Inflammatory macrophage treated with lipopolysaccharide for 4 hours (primary cell): ENCODE results near the gene CLEC16A.
"Not testable (repeated sequence)": the region's sequence is repeated elsewhere in the genome, so short reads cannot be mapped to it uniquely, and the experiment has no call there.

ENCODE experiments used
- DNase-seq: peaks from one replicate; pipeline ENCODE4 v3.0.0-alpha.2; 2020

CLEC16A gene

GRCh38 chr16:11208916-11209665, 264.7 kb downstream of the CLEC16A start:
- peak; percentile 95 for DNase-seq

DNA sequence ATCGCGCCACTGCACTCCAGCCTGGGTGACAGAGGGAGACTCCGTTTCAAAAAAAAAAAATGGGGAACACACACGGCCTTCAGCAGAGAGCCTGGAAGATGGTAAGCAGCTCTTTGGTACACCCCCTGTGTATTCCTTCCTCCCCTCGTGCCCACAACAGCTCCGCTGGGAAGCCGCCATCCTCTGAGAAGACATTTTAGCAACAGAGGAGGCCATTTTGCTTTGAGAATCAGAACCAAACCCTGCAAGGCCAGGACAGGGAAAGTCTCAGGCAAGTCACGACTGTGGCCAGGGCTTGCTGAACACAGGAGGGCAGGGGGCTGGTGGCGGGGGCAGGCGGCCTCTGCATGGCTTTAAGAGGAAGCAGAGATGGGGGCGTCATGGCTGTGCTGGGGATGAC, 265.9 kb downstream of the CLEC16A start:
- no peak for DNase-seq

DNA sequence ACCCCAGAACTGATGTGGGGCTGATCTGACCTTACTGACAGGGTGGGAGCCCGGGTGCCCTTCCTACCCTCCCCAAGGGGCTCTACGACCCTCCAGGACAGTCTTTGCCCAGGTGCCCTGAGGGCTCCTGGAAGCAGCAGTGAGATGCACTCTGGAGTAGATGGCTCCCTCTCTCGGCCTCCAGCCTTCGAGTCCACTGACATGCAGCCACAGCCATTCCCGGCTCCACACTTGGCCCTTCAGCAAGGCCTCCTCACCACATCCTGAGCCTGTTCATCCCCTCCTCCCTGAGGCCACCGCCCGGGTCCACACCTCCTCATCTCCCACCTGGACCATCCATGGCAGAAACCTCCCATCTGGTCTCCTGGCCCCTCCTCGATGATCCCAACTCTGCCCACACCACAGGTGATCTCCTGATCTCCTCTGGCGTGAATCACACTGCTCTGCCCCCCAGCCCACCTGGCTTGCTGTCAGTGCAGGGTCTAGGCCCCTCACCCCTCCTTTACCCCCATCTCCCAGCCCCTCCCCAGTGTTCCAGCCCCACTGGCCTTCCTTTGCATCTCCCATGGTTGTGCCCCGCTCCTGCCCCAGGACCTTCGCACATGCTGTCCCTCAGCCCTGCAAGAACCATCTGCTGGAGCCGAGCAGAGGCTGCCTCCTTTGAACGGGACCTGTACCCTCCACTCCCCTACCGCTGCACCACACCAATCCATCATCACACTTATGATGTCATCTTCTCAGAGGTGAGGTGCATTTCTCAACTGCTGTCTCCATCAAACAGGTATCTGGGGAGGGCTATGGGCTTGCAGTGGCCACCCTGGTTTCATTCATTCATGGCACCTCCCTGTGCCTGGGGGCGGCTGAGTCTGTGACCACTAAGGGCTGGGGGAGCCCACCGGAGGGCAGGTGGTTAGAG, 267.0 kb downstream of the CLEC16A start:
- no peak for DNase-seq

- DNase-seq: peak; percentile 92
Observed at GRCh38 chr16:11211977-11212797, 267.8 kb downstream of the CLEC16A start.

- no peak for DNase-seq
Observed at GRCh38 chr16:11212798-11213196, 268.4 kb downstream of the CLEC16A start.

GRCh38 chr16:11213373-11213772, 269.0 kb downstream of the CLEC16A start:
- no peak for DNase-seq

GRCh38 chr16:11213799-11214198, 269.4 kb downstream of the CLEC16A start:
- DNase-seq: no peak

DNA sequence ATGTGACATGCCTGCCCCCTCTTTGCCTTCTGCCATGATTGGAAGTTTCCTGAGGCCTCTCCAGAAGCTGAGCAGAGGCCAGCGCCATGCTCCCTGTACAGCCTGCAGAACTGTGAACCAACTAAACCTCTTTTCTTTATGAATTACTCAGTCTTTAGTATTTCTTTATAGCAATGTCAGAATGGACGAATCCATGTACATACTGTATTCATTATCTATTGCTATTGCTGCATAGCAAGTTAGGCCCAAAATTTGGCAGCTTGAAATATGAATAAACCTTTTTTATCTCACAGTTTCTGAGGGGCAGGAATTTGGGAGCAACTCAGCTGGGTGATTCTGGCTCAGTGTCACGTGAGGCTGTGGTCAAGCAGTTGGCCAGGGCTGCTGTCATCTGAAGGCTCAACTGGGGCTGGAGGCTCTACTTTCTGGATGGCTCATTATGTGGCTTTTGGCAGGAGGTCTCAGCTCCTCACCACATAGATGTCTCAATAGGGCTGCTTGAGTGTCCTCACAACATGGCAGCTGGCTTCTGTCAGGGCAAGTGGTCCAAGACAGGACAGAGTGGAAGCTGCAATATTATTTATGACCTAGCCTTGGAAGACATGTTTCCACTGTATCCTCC, 271.7 kb downstream of the CLEC16A start:
- no peak for DNase-seq

GRCh38 chr16:11217651-11218603, 273.6 kb downstream of the CLEC16A start:
- DNase-seq: no peak

GRCh38 chr16:11218604-11218962, 274.2 kb downstream of the CLEC16A start:
- DNase-seq: peak; percentile 42

- peak; percentile 86 for DNase-seq
Observed at GRCh38 chr16:11219178-11219577, 274.8 kb downstream of the CLEC16A start.

GRCh38 chr16:11220507-11220906, 276.1 kb downstream of the CLEC16A start:
- DNase-seq: not testable (repeated sequence)

- DNase-seq: peak; percentile 90
Observed at GRCh38 chr16:11224096-11224893, 279.9 kb downstream of the CLEC16A start.

DNA sequence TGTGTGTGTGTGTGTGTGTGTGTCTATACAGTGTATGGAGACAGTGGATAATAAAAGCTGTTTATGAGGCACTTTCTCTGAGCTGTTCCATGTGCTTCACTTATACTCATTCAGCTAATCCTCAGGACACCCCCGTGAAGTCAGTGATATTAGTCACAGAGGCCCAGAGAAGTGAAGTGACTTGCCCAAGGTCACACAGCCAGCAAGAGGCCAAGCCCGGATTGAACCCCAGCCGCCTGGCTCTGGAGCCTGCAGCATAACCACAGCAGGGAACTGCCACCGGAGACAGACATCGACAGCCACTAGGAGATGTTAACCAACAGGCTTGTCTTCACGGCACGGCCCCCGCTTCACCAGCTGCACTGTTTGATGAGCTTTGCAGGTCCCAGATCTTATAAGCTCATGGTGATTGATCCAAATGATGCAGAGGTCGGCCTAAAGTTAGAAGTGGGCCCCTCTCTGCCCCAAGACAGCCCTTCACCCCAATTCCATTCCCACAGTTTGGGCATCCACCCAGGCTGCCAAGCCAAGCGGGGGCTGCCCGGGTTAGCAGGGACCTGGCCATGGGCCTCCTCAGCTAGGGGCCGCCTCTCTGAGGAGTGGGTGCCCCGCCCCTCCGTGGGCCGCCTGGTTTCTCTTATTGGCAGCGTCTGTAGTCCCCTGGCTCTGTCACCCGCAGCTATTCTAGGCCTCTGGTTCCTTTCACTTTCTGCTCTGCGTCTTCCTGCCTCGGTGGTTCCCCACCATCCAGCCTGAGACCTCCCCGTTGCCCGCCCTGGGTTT, 280.7 kb downstream of the CLEC16A start:
- peak; percentile 65 for DNase-seq

GRCh38 chr16:11225677-11226549, 281.5 kb downstream of the CLEC16A start:
- no peak for DNase-seq

DNA sequence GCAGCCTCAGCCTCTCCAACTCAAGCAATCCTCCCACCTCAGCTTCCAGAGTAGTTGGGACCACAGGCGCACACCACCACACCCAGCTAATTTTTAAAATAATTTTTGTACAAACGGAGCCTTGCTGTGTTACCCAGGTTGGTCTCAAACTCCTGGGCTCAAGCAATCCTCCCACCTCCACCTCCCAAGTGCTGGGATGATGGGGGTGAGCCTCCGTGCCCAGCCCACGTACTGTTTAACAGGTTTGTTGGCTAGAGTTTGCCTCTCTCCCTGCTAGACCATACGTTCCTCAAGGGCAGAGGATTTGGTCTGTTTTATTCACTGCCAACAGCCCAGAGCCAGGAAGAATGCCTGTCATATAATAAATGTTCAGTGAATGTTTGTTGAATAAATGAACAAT, 285.1 kb downstream of the CLEC16A start:
- DNase-seq: no peak

- no peak for DNase-seq
Observed at GRCh38 chr16:11229906-11230305, 285.5 kb downstream of the CLEC16A start.

DNA sequence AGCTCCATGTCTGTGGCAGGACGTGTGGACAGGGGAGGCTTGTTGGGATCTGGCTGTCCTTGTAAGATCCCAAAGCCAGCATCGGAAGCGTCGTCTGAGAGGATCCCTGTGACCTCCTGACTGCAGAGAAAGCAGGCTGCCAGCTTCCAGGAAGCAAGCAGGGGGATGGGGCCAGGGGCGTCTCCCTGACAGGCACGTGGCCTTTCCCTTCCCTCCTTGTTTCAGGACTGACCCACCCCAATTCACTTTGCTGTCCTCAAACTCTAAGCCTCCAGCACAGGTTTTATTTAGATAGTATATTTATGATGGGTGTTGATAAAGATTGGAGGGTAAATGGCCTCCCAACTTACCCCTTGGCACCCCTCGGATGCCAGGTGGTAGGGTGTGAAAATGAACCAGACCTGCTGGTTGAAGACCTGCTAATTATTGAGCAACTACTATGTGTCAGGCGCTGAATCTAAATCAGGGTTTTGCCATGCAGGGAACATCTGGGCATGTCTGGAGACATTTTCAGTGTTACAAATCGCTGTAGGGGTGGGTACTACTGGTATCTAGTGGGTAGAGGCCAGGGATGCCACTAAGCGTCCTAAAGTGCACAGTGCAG, 287.1 kb downstream of the CLEC16A start:
- no peak for DNase-seq
